GM18499 (cell line): ENCODE data around the gene RTN4RL2.
"Not testable (repeated sequence)": the region's sequence is repeated elsewhere in the genome, so short reads cannot be mapped to it uniquely, and the experiment has no call there.

Source experiments
- ATAC-seq: cut with Tn5 transposase; IDR thresholded peaks from one replicate; pipeline ENCODE4 v1.9.1; 2021; ENCODE audit warnings: moderate number of reproducible peaks; ENCODE audit not compliant: insufficient read depth, unreplicated experiment

Gene RTN4RL2

GRCh38 chr11:57432149-57432561 is 28.2 kb upstream of the RTN4RL2 start:
- no peak for ATAC-seq

DNA sequence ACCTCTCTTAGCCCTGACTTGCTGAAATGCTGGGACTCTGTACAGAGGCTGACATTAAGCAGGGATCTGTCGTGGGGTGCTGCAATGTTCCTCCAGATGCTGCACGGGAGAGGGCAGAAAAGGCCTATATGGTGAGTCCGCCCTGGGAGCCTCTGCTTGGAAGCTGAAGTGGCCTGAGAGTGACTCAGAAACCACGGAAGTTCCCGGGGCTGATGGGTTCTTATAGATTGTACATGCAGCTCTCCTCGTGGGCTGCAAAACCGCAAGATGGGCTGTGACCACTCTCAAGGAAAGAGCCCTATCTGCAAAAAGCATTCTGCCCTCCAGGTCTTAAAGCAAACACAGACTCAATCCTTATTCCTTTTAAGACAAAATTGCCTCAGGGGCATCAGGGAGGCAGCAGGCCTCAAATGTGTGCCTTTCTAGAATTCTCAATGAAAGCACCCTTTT is 27.6 kb upstream of the RTN4RL2 start:
- ATAC-seq = no peak

DNA sequence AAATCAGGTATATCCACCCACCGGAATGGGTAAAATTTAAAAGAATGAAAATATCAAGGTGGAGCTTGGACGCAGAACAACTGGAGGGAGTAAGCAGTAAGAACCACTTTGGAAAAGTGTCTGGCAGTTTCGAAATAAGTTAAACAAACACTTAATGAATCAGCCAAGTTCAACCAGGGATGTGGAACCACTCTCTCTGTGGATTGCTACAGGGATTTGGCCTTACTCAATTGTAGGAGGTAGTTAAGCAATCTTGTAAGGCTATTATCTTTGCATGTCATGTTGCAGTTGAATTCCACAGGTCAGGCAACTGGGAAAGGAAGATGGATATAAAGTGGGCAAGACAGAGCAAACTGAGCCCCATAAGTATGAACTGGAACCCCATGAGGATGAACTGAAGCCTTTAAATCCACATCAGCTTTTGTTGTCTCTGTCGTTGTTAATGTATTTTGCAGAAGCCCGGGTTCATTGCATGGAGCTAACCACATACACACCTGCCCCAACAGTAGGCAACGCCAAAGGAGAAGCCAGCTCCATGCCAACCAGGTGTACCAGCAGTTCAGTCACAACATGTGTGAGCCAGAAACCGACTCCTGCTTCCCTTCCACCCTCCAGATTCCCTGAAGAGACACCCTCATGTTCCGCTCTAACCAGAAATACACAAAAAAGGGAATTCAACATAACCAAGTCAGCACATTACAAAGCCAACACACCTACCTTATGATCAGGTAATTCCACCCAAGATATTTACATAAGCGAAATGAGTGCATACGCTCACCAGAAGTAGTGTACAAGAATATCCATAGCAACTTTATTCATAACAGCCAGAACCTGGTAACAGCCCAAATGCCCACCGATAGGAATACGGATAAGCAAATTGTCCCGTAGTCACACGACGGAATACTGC is 25.4 kb upstream of the RTN4RL2 start:
- ATAC-seq = no peak

- ATAC-seq = no peak
Observed at GRCh38 chr11:57436031-57436430, 24.3 kb upstream of the RTN4RL2 start.

DNA sequence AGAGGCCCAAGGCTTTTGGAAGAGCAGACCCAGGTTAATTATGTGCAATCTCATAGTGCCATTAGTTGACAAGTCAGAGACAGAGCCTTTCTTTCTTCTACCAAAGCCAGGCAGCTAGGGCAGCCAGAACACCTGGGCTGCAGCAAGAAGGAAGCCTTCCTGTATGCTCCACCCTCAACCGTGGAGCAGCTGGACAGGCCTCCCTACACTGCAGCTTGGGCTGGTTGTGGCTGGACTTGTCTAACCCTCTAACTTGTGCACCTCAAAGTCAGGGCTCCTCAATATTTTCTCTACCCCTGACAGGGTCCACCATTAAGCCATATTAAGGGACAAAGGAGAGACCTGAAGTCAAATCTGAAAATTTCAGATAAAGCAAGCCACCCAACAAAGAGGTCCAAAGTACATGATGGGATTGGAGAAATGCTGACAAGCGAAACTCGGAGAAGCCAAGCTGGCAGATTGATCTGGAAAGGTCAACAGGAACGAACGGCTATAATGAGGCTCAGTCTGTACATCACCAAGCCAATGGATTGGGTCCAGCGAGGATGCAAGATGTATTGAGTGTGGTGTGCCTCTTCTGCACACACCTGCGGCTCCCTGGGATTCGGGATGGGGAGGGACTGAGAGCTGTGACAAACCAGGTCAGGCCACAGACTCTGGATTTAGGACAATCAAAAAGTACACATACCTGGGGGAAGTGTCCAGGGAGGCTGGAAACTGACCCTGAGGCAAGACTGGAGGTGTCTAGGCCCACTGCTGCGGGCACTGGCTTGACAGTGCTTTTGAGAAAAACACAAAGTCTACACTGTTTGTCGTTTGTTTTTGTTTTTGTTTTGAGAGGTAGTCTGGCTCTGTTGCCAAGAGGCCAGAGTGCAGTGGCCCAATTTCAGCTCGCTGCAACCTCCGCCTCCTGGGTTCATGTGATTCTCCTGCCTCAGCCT is 21.7 kb upstream of the RTN4RL2 start:
- no peak for ATAC-seq

DNA sequence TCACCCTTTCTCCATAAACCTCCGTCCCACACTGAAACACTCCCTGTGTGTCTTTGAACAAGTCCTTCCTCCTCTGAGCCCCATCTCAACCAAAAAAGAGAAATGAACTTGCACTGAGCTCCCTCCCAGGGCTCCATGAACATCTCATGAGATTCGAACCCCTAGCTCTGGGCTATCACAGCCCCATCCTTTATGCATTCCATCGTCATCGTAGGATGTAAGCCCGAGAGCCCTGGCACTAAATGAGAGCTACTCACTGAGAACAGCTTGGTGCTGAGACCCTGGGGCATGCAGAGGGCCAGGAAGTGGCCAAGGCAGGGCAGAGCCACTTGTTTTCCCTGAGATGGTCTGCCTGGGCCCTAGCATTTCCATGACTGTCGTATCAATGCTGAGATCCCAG is 20.5 kb upstream of the RTN4RL2 start:
- ATAC-seq = no peak

- no peak for ATAC-seq
Observed at GRCh38 chr11:57440744-57441414, 19.4 kb upstream of the RTN4RL2 start.

DNA sequence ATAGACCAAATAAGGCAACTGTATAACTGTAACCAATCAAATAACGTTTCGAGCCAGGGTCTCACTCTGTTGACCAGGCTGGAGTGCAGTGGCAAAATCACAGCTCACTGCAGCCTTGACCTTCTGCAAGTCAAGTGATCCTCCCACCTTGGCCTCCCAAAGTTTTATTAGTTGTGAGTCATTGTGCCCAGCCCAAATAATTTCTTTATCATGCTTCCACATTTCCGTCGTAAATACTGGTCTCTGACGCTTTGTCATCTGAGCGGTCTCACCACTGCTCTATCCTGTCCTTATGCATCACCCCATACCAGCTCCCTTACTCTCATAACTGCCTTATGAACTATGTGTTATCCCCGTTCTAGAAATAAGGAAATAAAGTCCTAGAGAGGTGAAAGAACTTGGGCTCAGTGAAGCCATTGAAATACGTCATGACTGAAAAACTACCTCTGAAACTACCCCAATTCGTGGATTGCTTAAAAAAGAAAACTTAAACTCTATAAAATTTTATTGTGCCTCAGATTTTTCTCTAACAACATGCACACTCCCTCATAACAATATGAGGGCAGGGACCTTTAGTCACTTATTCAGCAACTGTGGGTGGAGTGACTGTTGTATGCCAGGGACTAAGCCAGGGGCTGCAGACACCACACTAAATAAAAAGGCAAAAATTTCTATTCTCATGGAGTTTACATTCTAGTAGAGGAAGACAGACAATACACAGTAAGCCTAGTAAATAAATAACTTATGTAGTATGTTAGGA is 15.8 kb upstream of the RTN4RL2 start:
- no peak for ATAC-seq

DNA sequence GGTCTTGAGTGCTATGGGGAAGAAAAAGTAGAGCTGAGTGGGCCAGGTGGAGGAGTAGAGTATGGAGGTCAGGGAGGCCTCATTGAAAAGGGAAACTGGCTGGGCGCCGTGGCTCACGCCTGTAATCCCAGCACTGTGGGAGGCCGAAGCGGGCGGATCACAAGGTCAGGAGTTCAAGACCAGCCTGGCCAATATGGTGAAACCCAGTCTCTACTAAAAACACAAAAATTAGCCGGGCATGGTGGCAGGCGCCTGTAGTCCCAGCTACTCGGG is 15.3 kb upstream of the RTN4RL2 start:
- ATAC-seq = not testable (repeated sequence)

- ATAC-seq = no peak
Observed at GRCh38 chr11:57446055-57446454, 14.3 kb upstream of the RTN4RL2 start.

GRCh38 chr11:57453543-57454177 is 6.7 kb upstream of the RTN4RL2 start:
- ATAC-seq = no peak

GRCh38 chr11:57456960-57457642 is 3.2 kb upstream of the RTN4RL2 start:
- peak; percentile 53 for ATAC-seq

DNA sequence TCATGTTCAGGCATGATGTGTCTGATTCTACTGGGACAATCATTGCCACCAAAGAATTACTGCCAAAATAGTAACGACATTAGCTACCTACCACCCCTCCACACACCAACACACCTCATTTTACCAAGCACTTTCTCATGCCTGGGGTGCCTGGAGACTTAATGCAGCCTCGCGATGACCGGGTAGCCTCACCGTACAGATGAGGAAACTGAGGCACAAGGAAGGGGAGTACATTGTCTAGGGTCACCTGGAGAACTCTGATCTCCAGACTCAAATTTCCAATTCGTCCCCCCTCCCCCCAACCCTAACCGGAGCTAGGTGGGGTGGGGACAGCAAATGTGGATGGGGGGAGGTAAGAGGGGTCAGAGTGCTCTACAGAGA is 2.7 kb upstream of the RTN4RL2 start:
- ATAC-seq = peak; percentile 20

DNA sequence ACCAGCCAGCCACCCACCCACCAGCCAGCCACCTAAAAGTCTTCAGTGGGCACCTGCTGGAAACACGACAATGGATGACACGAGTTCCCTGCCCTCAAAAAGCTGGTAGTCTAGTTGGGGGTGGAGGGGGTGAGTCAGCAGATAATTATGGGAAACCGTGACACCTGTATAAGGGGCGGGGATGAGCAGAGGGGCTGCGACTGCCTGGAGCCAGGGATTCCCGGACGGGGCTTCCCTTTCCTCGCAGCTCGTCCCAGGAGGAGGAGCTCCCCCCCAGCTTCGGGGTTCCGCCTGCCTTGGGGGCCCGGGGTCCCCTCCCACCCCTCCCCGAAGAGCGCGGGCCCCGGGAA is 2.3 kb upstream of the RTN4RL2 start:
- no peak for ATAC-seq

GRCh38 chr11:57458410-57459163 is 1.7 kb upstream of the RTN4RL2 start:
- no peak for ATAC-seq

DNA sequence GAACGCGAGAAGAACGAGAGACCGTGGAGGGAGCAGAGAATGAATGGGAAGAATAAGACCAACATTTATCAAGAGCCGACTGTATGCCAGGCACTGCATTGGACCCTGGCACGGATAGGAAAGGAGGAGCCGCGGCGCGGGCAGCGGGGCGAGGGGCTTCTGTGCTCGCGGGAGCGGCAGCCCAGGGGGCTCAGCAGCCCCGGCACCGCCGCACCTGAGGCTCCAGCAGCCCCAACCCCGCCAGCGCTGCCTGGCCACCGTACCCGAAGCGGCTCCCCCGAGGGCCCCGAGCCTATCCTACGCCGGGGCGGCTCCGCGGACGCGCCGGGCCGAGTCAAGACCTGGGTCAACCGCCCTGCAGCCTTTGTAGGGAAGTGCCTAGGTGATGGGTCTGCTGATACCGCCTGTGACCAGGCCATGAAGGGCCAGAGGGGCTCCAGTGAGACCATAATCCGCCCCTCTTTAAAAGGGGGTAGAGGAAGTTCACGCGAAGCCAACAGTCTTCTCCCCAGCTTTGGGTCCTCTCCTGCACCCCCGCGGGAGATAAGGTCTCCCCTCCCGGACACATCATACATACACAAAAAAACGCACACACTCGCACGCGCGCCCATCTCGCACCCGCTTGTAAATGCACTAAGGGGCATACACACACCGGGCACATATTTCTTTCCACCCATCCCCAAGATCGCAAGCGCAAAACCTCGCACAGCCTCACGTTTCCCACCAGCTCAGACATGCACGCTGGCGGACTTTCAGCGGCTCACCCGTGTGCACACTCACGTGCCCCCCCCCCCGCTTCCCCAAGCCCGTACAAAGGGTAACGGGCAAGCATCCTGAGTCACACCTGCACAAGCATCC is 935 bp upstream of the RTN4RL2 start:
- no peak for ATAC-seq
